ENCODE data around the gene TAS2R60.
A peak's percentile ranks its signal among the peaks of the same experiment; 100 is the strongest.
"Not testable (repeated sequence)": the region's sequence is repeated elsewhere in the genome, so short reads cannot be mapped to it uniquely, and the experiment has no call there.

TAS2R60 gene

DNA sequence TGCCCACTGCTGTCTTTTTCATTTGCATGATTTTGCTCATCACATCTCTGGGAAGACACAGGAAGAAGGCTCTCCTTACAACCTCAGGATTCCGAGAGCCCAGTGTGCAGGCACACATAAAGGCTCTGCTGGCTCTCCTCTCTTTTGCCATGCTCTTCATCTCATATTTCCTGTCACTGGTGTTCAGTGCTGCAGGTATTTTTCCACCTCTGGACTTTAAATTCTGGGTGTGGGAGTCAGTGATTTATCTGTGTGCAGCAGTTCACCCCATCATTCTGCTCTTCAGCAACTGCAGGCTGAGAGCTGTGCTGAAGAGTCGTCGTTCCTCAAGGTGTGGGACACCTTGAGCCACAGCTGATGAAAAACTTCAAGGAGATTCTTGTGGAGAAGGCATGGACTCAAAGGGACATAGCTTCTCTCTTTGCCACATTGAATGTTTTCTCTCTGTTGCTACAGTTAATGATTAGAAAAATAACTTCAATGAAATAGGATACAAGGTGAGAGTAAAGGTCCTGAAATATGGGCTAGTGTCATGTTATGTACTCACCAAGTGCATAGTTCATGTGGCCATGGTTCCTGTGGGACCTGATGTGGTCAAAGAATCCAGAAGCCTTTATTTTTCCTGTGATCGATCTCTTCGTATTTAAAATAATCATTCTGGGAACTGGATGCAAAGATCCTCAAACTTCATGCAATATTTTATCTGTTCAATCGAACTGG lies 970 bp downstream of the TAS2R60 start:
- no peak for DNase-seq

DNA sequence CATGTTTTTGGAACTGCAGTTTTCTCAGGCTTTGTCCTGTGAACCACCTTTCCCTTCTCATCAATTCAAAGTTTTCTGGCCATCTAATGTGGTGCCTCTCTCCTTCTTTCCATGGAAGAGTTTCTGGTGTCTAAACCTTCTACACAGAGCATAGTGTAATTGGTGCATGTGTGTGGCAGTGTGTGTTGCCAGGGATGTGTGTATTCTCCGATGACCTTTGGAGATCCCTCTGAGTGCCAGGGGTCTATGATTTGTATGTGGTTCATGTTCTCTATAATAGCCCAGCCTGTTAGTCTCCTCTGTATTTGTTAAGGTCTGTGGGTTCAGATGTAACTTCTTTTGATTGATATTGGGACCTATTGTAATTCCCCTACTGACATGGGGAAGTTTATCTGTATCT lies 1.5 kb downstream of the TAS2R60 start:
- DNase-seq = no peak

DNA sequence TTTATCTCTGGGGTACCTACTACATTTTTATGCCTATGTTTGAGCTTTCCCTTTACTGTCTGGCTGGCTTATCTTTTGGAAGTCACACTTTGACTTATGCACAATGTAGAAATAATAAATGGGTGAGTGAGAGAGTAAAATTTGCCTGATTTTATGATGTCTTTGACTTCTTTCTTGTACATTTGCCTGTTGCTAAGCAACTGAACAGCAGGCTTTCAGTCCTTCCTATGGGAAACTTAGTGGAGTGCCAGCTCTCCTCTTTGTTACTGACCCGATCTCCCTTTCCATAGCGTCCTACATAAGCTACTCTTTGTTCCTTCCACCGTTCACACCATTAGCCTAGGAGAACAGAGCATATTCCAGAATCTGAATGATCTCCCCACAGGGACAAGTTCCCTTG lies 4.2 kb downstream of the TAS2R60 start:
- DNase-seq = peak; percentile 61 to 62

DNA sequence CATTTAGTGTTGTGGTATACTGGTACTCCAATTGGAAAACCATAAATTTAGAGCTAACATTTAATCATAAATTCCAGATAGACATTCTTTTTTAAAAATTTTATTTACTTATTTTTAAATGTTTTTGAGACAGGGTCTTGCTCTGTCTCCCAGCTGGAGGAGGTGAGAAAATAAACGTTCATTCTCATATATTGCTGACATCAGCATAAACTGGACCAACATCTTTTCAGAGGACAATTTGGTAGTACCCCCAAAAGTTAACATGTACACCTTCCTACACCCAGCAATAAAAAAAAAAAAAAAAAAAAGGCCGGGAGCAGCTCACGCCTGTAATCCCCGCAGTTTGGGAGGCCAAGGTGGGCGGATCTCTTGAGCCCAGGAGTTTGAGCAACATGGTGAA lies 5.2 kb downstream of the TAS2R60 start:
- DNase-seq = no peak

DNA sequence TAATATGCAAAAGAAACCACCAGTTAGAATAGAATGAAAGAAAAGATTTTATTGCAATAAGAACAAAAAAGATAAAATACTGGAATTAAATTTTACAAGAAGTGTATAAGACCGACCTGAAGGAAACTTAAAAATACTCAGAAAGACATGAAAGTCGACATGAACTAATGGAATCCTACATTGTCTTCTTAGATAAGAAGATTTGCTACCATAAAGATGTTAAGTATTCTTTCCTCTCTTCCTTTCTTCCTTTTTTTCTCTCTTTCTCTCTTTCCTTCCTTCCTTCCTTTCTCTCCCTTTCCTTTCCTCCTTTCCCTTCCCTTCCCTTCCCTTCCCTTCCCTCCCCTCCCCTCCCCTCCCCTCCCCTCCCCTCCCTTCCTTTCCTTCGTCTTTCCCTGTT lies 6.5 kb downstream of the TAS2R60 start:
- DNase-seq = no peak

DNA sequence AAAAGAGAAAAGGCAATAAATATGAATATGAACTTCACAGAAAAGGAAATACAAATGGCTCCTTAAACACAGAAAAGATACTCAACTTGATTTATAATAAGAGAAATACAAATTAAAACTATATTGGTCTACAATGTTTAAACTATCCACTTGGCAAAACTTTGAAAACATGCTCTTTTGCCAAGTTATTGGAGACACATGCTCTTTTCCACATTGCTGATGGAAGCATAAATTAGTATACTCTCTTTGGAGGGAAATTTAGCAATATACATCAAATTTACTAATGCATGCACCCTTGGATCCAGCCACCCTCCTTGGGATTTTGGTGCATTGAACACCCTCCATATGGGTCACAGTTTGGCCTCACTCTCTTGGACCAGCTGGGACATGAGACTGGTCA lies 7.9 kb downstream of the TAS2R60 start:
- DNase-seq = no peak

DNA sequence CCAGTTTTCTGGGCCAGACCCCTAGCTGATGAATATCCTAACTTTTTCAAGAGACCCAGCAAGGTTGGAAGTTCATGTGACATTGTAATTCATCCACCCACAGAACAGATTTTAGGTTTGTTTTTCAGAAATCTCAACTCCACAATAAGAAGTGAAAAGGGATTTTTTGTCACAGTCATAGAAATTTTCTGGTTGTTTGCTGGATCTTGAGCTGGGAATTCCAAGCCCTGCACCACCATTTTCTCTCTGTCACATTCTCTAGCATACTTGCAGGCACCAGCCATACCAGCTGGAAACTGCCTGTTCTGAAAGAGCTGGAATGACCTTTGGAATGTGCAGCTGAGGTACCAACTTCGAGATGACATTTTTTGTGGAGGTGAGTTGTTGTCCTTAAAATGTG lies 8.5 kb downstream of the TAS2R60 start:
- DNase-seq = no peak

DNA sequence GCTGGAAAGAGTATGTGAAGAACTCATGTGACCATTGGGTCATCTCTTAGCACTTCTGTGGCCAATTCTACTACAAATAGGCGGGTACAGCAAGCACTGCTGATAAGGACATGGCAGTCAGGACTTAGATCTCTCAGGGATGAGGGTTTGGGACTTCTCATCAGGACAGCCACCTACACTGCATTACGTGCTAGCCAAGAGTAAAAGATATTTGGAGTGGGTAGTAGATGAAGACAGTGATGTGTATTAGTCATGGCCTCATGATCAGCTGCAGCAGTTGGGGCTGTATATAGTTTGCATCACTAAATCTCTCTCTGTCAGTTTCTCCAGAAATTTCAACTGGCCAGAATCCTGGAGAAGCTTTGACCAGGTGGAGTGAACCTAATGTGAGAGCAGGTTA lies 9.2 kb downstream of the TAS2R60 start:
- DNase-seq = no peak

DNA sequence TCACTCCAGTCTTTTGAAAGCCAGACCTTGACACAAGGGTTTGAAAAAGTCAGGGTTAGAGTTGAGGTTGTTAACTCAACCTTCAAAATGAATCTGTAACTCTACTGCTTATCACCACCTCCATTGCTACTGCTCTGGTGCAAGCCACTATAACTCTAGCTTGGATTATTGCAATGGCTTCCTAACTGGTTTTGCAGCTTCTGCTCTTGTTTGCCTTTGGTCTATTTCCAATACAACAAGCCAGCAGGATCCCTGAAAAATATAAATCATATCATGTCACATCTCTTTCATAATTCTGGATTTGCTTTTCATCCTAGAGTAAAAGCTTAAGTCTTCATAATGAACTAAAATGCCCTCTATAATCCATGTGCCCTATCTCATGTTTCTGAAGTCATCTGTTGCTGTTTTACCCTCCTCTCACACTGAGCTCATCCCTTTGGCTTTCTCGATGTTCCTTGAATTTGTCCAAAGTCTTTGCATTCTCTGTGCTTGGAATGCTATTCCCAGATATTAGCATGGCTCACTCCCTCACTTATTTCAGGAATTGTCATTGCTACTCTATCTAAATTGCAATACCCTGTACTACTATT lies 10.9 kb downstream of the TAS2R60 start:
- no peak for DNase-seq

DNA sequence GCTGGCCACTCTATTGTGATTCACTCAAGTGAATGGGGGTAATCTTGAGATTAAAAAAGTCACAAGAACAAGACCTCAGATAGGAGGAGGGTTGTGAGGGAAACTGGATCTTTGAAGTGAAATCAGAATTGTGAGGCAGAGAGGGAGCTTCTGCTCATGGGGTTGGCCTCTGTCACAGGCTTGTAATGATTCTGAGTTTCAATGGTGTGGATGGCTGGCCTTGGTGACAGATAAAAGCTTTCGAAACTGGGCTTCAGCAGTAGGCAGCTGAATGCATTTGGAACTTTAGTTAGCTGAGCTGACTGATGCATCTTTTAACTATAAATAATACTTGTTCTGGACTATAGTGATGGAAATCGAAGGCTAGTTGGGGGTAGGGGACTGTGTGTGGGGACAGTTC lies 12.2 kb downstream of the TAS2R60 start:
- DNase-seq = no peak

DNA sequence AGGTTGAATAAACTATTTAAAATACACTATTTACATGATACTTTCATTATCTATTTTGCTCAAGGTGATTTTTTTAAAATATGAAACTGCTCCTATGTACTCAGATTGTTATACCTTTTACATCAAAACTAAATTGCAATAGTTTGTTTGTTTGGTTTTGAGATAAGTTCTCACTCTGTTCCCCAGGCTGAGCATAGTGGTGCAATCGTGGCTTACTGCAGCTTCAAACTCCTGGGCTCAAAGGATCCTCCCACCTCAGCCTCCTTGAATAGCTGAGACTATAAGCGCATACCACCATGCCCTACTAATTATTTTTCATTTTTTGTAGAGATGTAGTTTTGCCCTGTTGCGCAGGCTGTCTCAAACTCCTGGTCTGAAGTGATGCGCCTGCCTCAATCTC lies 12.7 kb downstream of the TAS2R60 start:
- no peak for DNase-seq

DNA sequence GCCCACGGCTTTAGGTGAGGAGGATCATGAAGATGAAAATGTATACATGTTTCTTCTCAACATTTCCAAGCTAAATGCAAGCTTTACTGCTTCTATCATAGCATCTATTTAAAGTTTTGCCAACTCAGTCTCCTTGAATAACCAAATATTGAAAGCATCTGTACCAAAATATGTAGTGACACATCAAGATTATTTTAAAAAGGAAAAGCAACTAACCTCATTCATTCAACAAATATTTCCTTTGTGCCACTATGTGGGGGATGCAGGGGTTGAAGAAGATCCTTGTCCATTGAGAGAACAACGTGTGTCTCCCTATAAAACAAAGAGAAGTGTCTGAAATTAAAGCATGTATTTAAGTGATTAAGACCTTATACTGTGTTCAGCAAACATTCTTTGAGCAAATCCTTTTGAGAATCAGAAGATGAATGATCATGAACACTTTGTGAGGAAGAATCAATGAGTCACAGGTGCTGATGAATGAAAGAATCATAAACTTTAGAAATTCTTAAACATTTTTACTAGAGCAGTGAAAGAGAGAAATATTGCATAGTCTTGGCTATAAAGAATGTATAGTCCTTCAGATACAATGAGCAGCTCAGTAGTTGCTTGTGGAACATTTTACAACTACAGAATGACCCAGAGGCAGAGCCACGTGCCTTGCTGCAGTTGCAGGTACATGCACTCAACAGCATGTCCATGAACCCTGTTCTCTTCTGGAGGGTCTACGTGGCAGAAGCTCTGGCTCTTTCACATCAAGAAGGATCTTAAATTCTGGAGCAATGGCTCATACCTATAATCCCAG lies 13.9 kb downstream of the TAS2R60 start:
- no peak for DNase-seq

DNA sequence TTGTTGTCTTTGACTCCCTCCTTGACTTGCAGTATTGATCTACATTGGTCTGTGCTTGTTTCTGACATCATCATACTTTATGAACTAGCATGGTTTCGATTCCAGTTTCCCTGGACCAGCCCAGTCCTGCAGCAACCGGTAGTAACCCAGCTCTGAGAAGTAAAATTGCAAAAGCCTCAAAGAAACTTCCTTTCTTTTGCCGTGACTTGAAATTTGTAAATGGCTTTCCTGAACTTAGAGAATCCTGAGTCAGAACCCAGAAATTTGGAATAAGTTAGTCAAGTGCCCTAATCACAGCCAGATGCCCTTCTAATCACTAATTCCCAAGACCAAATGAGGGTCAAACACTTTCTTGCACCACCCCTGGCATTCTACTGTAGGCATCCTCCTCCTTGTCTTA lies 15.0 kb downstream of the TAS2R60 start:
- DNase-seq = no peak

DNA sequence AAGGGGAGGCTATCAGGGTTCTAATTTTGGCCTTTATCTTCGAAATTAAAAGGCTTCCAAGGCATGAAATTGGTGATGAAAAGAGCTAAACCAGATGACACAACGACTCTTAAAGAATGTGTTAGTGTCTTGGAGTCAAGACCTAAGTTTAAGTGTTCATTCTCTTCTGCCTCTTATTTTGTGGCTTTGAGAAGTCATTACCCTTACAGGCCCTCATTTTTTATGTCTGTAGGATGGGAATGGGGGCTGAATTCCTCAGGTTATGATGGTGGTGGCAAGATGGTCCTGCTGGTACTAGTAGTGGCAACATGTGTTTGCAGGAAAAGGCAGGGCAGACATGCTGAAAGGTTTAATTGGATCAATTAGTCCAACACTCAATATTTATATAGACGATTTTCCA lies 15.4 kb downstream of the TAS2R60 start:
- DNase-seq = no peak

DNA sequence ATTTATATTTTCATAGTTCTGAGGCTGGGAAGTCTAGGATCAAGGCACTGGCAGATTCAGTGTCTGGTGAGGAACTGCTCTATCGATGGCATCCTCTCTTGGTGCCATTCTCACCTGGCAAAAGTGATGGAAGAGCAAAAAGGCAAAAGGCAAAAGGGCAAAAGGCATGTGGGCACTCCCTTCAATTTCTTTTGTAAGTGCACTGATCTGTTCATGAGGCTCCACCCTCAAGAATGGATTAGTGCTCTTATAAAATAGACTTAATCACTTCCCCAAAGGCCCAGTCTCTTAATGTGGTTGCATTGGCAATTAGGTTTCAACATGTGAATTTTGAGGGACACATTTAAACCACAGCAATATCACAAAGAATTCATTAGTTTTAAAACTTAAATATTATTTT lies 16.1 kb downstream of the TAS2R60 start:
- no peak for DNase-seq

DNA sequence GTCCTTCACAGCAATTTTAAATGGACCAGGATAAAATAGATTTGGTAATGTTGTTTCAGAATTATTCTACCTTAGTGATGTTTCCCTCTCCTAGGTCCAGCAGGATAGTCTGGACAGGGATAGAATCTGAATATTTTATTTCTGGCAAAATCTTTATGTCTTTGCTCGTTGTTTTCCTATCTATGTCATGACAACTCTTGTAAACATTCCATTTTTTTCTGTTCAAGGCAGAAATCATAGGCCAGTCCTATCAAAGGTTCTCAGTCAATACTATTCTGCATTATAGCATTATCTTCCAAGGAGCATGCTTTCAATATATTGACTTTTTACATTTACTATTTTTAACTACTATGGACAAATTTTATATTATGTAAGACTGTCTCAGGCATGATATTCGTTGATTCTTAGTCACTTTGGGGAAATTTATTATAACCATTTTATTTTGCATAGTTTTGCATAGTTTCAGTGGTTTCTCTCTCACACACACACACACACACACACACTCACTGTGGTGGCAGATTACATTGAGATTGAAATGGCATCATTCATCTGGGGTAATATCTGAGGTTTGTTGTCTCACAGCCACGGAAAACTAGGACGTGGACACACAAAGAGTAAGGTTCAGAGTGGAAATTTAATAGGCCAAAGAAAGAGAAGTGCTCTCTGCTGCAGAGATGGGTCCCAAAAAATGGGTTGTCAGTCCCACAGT lies 17.2 kb downstream of the TAS2R60 start:
- peak; percentile 44 to 70 for DNase-seq

DNA sequence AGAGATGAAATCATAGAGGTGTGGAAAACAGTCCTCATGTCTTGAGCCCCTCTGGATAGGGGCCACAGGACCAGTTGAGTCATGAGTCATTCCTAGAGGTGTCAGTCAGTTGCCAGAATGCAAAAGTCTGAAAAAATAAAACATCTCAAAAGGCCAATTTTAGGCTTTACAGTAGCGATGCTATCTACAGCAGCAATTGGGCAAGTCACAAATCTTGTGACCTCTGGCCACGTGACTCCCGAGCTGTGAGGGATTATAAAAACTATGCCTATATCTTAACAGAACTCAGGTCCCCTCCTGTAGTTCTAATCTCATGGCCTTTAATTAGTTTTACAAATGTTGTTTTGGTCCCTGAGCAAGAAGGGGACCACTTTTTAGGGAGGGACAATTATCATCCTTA lies 18.8 kb downstream of the TAS2R60 start:
- DNase-seq = no peak

DNA sequence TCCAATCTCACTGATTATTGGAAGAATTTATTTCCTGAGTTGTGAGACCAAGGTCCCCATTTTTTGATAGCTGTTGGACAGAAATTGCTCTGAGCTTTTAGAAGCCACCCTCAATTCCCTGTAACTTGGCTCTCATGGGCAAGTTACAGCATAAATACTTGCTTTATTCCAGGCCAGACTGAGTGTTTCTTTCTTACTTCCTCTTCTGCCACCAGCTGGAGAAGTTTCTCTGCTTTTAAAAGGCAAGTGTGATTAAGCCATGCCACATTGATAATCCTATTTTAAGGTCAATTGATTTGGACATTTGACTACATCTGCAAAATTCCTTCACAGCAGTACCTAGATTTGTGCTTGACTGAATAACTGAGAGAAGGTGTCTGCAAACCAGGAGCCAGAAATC lies 20.3 kb downstream of the TAS2R60 start:
- no peak for DNase-seq

DNA sequence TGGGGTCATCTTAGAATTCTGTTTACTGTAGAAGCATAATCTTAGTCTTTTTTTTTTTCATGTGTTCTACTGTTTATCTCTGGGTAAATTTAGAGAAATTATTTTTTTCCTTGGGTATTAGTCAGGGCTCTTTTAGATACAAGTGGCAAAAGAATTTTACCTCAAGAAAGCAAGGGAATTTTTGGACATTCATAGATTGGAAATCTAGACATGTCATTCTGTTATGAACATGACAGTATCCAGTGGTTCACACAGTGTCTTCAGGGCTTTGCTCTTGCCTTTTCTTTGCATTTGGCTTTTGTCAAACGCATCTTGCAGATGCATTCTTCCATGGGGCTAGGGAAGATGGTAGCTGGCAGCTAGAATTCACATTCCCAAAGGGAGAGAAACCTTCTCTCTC lies 20.7 kb downstream of the TAS2R60 start:
- no peak for DNase-seq

DNA sequence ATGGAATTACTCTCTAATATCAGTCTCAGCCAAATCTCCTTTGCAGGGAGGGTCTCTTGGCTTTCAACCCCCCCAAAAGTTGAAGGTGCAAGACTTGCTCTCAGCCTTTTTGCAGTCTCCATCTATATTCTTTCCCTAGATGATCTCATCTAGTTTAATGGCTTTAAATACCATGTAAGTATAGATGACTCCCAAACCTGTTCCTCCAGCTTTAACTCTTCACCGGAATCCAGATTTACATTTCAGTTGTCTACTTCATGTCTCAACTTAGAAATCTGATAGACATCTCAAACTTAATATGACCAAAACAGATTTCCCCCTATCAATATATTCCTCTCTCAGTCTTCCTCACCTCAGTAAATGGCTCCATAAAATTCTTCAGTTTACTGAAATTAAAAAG lies 24.5 kb downstream of the TAS2R60 start:
- DNase-seq = peak in 1 of 2 experiments; percentile 22

DNA sequence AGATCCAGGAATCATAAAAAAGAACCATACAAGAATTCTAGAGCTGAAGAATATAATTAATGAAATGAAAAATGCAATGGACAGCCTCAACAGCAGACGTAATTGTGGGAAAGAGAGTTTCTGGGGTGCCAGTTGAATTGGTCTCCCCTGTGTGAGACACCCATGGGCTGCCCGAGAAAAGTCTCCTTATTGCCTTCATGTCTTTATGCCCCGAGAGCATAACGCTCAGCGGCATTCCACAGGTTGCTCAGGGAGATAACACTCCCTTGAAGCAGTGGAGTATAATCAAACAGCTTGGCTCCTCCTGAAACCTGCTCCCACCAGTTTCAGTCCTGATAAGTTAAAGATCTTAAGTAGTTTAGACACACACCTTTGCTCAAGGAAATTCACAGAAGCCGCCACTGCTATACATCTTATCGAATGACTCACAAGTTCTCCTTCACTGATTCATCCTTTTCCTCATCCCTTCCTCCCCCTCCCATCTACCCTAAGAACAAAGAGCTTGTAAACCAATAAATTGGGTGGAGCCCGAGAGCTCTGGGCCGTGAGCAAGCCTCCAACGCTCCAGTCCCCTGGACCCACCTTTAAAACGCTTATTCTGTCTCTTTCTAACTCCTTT lies 28.9 kb downstream of the TAS2R60 start:
- not testable (repeated sequence) for DNase-seq

DNA sequence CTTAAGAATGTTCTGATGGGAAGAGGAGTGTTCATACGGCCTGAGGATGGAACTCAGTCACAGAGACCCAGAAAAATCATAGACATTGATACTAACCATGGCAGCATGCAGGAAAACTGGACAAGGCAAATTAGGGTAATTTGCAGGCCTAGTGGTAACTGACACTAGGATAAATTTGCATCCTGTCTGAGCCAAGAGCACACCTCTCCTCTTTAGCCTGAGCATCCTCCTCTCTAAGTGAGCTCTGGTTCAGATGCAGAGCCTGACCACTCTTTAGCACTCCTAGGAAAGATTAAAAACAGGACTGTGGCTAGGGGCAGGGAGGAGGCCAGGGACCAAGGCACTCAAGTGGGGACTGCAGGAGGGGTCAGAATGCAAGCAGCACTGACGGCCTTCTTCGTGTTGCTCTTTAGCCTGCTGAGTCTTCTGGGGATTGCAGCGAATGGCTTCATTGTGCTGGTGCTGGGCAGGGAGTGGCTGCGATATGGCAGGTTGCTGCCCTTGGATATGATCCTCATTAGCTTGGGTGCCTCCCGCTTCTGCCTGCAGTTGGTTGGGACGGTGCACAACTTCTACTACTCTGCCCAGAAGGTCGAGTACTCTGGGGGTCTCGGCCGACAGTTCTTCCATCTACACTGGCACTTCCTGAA lies 34.4 kb downstream of the TAS2R60 start, which contains the start of gene TAS2R41:
TAS2R41 (plus strand) TSS at position 373 of the 650 bp plus-strand sequence; CDS start at position 373, 0 bp downstream.
- DNase-seq = peak; percentile 91 to 92

All from NCI-H526 (cell line).